SU-DHL-6 (cell line): Measurements from ENCODE around the gene GOT1.

Experiments
- H2AFZ ChIP-seq: fragments of 200-600 bp; sonication (generic); 2 replicates; pipeline ENCODE4 v1.6.1; 2014; ENCODE audit warnings: low read depth, mild to moderate bottlenecking, moderate library complexity, mixed read lengths, antibody characterized with exemption, low read length; ENCODE audit not compliant: severe bottlenecking
- H3F3A ChIP-seq: fragments of 200-600 bp; shearing (Covaris generic); 2 replicates; pipeline ENCODE4 v1.6.0; 2016; ENCODE audit warnings: antibody characterized with exemption, mild to moderate bottlenecking; ENCODE audit not compliant: insufficient read depth
- H3K27ac ChIP-seq: fragments of 200-600 bp; sonication (generic); 2 replicates; pipeline ENCODE4 v1.5.1; 2016; ENCODE audit warnings: low read depth, mild to moderate bottlenecking, low read length, moderate library complexity, mixed read lengths
- H3K27me3 ChIP-seq: fragments of 200-600 bp; sonication (generic), shearing (Covaris generic); 2 replicates; pipeline ENCODE4 v1.6.0; 2014; ENCODE audit warnings: mild to moderate bottlenecking, low read length
- H3K36me3 ChIP-seq: fragments of 200-600 bp; sonication (generic); 2 replicates; pipeline ENCODE4 v1.6.1; 2014; ENCODE audit warnings: mild to moderate bottlenecking, low read length, mixed read lengths
- H3K4me2 ChIP-seq: fragments of 300-600, 200-600 bp; shearing (Covaris generic), sonication (generic); 2 replicates; pipeline ENCODE4 v1.6.0; 2014; ENCODE audit warnings: low read length, low read depth, mild to moderate bottlenecking; ENCODE audit not compliant: poor library complexity, severe bottlenecking
- H3K4me3 ChIP-seq: fragments of 200-600 bp; sonication (generic); 2 replicates; pipeline ENCODE4 v1.5.1; 2014; ENCODE audit warnings: antibody characterized with exemption, low read length, mild to moderate bottlenecking, mixed read lengths; ENCODE audit not compliant: insufficient read depth, poor library complexity, severe bottlenecking
- H3K79me2 ChIP-seq: fragments of 200-600 bp; sonication (generic); 2 replicates; pipeline ENCODE4 v1.6.1; 2014; ENCODE audit warnings: mild to moderate bottlenecking, low read length, moderate library complexity; ENCODE audit not compliant: insufficient read depth
- H3K9ac ChIP-seq: fragments of 200-600 bp; sonication (generic); 2 replicates; pipeline ENCODE4 v1.7.0; 2014; ENCODE audit warnings: mild to moderate bottlenecking, low read length
- H3K9me2 ChIP-seq: fragments of 200-600 bp; sonication (generic); replicated peaks from 2 replicates; pipeline ENCODE4 v1.6.1; 2014; ENCODE audit warnings: low read length; ENCODE audit not compliant: insufficient read depth
- H3K9me3 ChIP-seq: fragments of 200-600 bp; sonication (generic); 2 replicates; pipeline ENCODE4 v1.6.1; 2014; ENCODE audit warnings: low read length, mixed read lengths; ENCODE audit not compliant: insufficient read depth
- H4K20me1 ChIP-seq: fragments of 200-600 bp; sonication (generic); 2 replicates; pipeline ENCODE4 v1.6.1; 2014; ENCODE audit warnings: low read depth, mild to moderate bottlenecking, antibody characterized with exemption, low read length, moderate library complexity, mixed read lengths
- CTCF ChIP-seq: fragments of 200-600 bp; sonication (generic); IDR thresholded peaks from one replicate; pipeline ENCODE4 v1.5.1; 2017; ENCODE audit warnings: antibody characterized with exemption, mild to moderate bottlenecking, low read length, moderate library complexity; ENCODE audit not compliant: insufficient read depth, poor library complexity, severe bottlenecking
- EZH2phosphoT487 ChIP-seq: fragments of 200-600 bp; sonication (generic), shearing (Covaris generic); conservative IDR thresholded peaks from 2 replicates; pipeline ENCODE4 v1.6.1; 2018; ENCODE audit warnings: mild to moderate bottlenecking, antibody characterized with exemption, low read length, moderate library complexity, mixed read lengths

GOT1 gene

GRCh38 chr10:99432881-99433280, 2.5 kb upstream of the GOT1 start:
- Histone ChIP-seq H3K27me3 (no peaks in the 10 kb centered on the region), H3K9ac (no peak overlapping the region), H2AFZ (no peak overlapping the region), H3K4me2 (peak overlapping the region; percentile 1), H3K9me2 (no peaks in the 10 kb centered on the region), H3K27ac (no peak overlapping the region), H4K20me1 (no peaks in the 10 kb centered on the region), H3F3A (0 out of 2 replicates have a peak, but pooled peaks cover 7% of the 10 kb centered on the region), H3K4me3 (no peak overlapping the region), H3K79me2 (peaks cover 31% of the 10 kb centered on the region), H3K9me3 (no peaks in the 10 kb centered on the region), H3K36me3 (no peaks in the 10 kb centered on the region)
- TF ChIP-seq EZH2phosphoT487 (no peak), CTCF (no peak)

GRCh38 chr10:99432047-99432446, 1.6 kb upstream of the GOT1 start:
- no peaks in the 10 kb centered on the region for H3K27me3 ChIP-seq
- H3K9me2 ChIP-seq: no peaks in the 10 kb centered on the region
- no peaks in the 10 kb centered on the region for H3K9me3 ChIP-seq
- TF ChIP-seq EZH2phosphoT487: no peak
- TF ChIP-seq CTCF: no peak
- H3K4me2 ChIP-seq: peak overlapping the region; percentile 85
- no peak overlapping the region for H3K27ac ChIP-seq
- H3K9ac ChIP-seq: no peak overlapping the region
- H3K4me3 ChIP-seq: no peak overlapping the region
- peaks cover 35% of the 10 kb centered on the region for H3K79me2 ChIP-seq
- no peaks in the 10 kb centered on the region for H3K36me3 ChIP-seq
- no peak overlapping the region for H2AFZ ChIP-seq
- H3F3A ChIP-seq: 0 out of 2 replicates have a peak, but pooled peaks cover 7% of the 10 kb centered on the region
- no peaks in the 10 kb centered on the region for H4K20me1 ChIP-seq

GRCh38 chr10:99431190-99431760, 851 bp upstream of the GOT1 start:
- peak overlapping the region; percentile 76 for H3K4me3 ChIP-seq
- peak overlapping the region; percentile 78 for H2AFZ ChIP-seq
- H3K27me3 ChIP-seq: no peaks in the 10 kb centered on the region
- H4K20me1 ChIP-seq: no peaks in the 10 kb centered on the region
- H3K4me2 ChIP-seq: peak overlapping the region; percentile 85
- H3K79me2 ChIP-seq: peaks cover 40% of the 10 kb centered on the region
- no peaks in the 10 kb centered on the region for H3K9me3 ChIP-seq
- no peaks in the 10 kb centered on the region for H3K36me3 ChIP-seq
- peak overlapping the region; percentile 78 for H3K9ac ChIP-seq
- no peaks in the 10 kb centered on the region for H3K9me2 ChIP-seq
- no peak for TF ChIP-seq CTCF
- TF ChIP-seq EZH2phosphoT487: no peak
- peak overlapping the region; percentile 38; the same call in 1 of the 2 replicates for H3K27ac ChIP-seq
- H3F3A ChIP-seq: 0 out of 2 replicates have a peak, but pooled peaks cover 7% of the 10 kb centered on the region
